Tibial nerve (tissue), 4 donors: ENCODE data around the gene FAM3B. TPM values are rescaled to one million over a fixed set of nuclear protein-coding genes. Genes with fewer than 3 reads are reported as not detected.

Source experiments
- DNase-seq, 2 donors: peaks; one replicate each; pipeline ENCODE4 v3.0.0-alpha.2; 2019; ENCODE audit warnings: low spot score in 2 of 2
- H3K27ac ChIP-seq, 4 donors: fragments of 200-600 bp; sonication (generic) in 3 of 4; one replicate each; pipeline ENCODE4 v1.5.1; 2017 to 2019; ENCODE audit warnings: mild to moderate bottlenecking in 1 of 4
- H3K27me3 ChIP-seq, 2 donors: fragments of 200-600 bp; sonication (generic) in 1 of 2; one replicate each; pipeline versions ENCODE4 v1.5.1 to v1.6.0; 2017 to 2019
- H3K36me3 ChIP-seq, 3 donors: fragments of 200-600 bp; sonication (generic); one replicate each; pipeline ENCODE4 v1.5.1; 2018 to 2019
- H3K4me1 ChIP-seq, 4 donors: fragments of 200-600 bp; sonication (generic) in 3 of 4; one replicate each; pipeline ENCODE4 v1.5.1; 2017 to 2019
- H3K4me3 ChIP-seq, 4 donors: fragments of 200-600 bp; sonication (generic) in 3 of 4; one replicate each; pipeline ENCODE4 v1.5.1; 2017 to 2019; ENCODE audit warnings: mild to moderate bottlenecking in 1 of 4, moderate library complexity in 1 of 4
- H3K9me3 ChIP-seq, 4 donors: fragments of 200-600 bp; sonication (generic) in 3 of 4; one replicate each; pipeline ENCODE4 v1.5.1; 2017 to 2019
- CTCF ChIP-seq, 5 experiments: fragments of 200-600 bp in 3 of 5; fragments of 450-650 bp in 2 of 5; sonication (generic) in 3 of 5; IDR thresholded peaks; one replicate each; pipeline ENCODE4 v1.5.1; 2016 to 2019; ENCODE audit warnings: antibody characterized with exemption in 5 of 5, mild to moderate bottlenecking in 3 of 5, moderate library complexity in 2 of 5
- EP300 ChIP-seq, 2 donors: sonication (generic); formaldehyde crosslinking; IDR thresholded peaks; one replicate each; pipeline ENCODE4 v1.6.1; 2017; ENCODE audit warnings: antibody characterized with exemption in 2 of 2, mild to moderate bottlenecking in 1 of 2
- POLR2A ChIP-seq, 2 donors: fragments of 450-650 bp; IDR thresholded peaks; one replicate each; pipeline ENCODE4 v1.6.1; 2017; ENCODE audit warnings: antibody characterized with exemption in 2 of 2, mild to moderate bottlenecking in 2 of 2, moderate library complexity in 2 of 2
- WGBS, 2 donors: methylation state at CpG; one replicate each; pipeline ENCODE4 v1.1.5; 2018; 5-methylcytosine and 5-hydroxymethylcytosine counted together
- total RNA-seq, 4 donors: library from RNA; depleted of rRNA; stranded (reverse); fragments of >200 nt; gene quantifications; one replicate each; pipeline ENCODE4 v1.1.0, GENCODE V29; 2016

The FAM3B gene
- total RNA-seq, 4 donors from 2014 or later = not detected

- WGBS, 2 donors = 80 to 83% methylated on average over 19 to 23 of the region's 23 CpGs
- TF ChIP-seq EP300 (IDR thresholded peaks at IDR 0.05) = no peak
- H3K4me3 ChIP-seq = no peak overlapping the region
These were observed 6.1 kb downstream of the FAM3B start for GRCh38 chr21:41322496-41323382.

GRCh38 chr21:41325138-41325912 lies 8.7 kb downstream of the FAM3B start:
- no peak overlapping the region for H3K4me3 ChIP-seq
- no peaks in the 10 kb centered on the region for H3K36me3 ChIP-seq
- no peaks in the 10 kb centered on the region for H3K27me3 ChIP-seq
- TF ChIP-seq POLR2A (IDR thresholded peaks at IDR 0.05) (no peak), EP300 (IDR thresholded peaks at IDR 0.05) (no peak), CTCF (IDR thresholded peaks at IDR 0.05) (no peak)
- DNase-seq = no peak
- H3K4me1 ChIP-seq = no peaks in the 10 kb centered on the region
- WGBS, 2 donors = 76 to 84% methylated on average over 7 of the region's 7 CpGs
- H3K27ac ChIP-seq = no peak overlapping the region
- no peaks in the 10 kb centered on the region for H3K9me3 ChIP-seq

More at GRCh38 chr21:41322496-41323382, 6.1 kb downstream of the FAM3B start:
- no peak for DNase-seq
- Histone ChIP-seq H3K9me3 (no peaks in the 10 kb centered on the region), H3K36me3 (no peaks in the 10 kb centered on the region), H3K4me1 (no peaks in the 10 kb centered on the region), H3K27me3 (peaks cover 0 to under 1% of the 10 kb centered on the region in 2 donors), H3K27ac (no peak overlapping the region)

GRCh38 chr21:41326414-41327080 lies 9.9 kb downstream of the FAM3B start:
- H3K36me3 ChIP-seq = no peaks in the 10 kb centered on the region
- H3K27ac ChIP-seq = no peak overlapping the region
- no peaks in the 10 kb centered on the region for H3K27me3 ChIP-seq
- H3K4me3 ChIP-seq = no peak overlapping the region
- H3K4me1 ChIP-seq = no peaks in the 10 kb centered on the region
- no peak for TF ChIP-seq POLR2A (IDR thresholded peaks at IDR 0.05)
- no peak for TF ChIP-seq CTCF (IDR thresholded peaks at IDR 0.05)
- no peak for TF ChIP-seq EP300 (IDR thresholded peaks at IDR 0.05)
- no peak for DNase-seq
- H3K9me3 ChIP-seq = no peaks in the 10 kb centered on the region
- WGBS, 2 donors = 85 to 91% methylated on average over 5 to 13 of the region's 13 CpGs

- WGBS, 2 donors = 83 to 85% methylated on average over 8 of the region's 8 CpGs
- TF ChIP-seq EP300 (IDR thresholded peaks at IDR 0.05) = no peak
- TF ChIP-seq CTCF (IDR thresholded peaks at IDR 0.05) = no peak
- no peak for TF ChIP-seq POLR2A (IDR thresholded peaks at IDR 0.05)
These were observed 11.2 kb downstream of the FAM3B start for GRCh38 chr21:41327753-41328152.

More at GRCh38 chr21:41327753-41328152, 11.2 kb downstream of the FAM3B start:
- H3K27me3 ChIP-seq = no peaks in the 10 kb centered on the region
- H3K4me1 ChIP-seq = no peaks in the 10 kb centered on the region
- H3K36me3 ChIP-seq = no peaks in the 10 kb centered on the region
- no peaks in the 10 kb centered on the region for H3K9me3 ChIP-seq
- no peak overlapping the region for H3K4me3 ChIP-seq
- no peak overlapping the region for H3K27ac ChIP-seq
- DNase-seq = no peak
